SJCRH30 (cell line): ENCODE data around the gene TMEM250. TPM values are rescaled to one million over a fixed set of nuclear protein-coding genes. Genes with fewer than 3 reads are reported as not detected.

Source experiments
- DNase-seq, 2 experiments: peaks; one replicate each; pipeline ENCODE4 v3.0.0-alpha.2; 2015 to 2020
- H3K27ac ChIP-seq: fragments of 250-450 bp; sonication (Bioruptor Pico); 2 replicates; pipeline ENCODE4 v1.5.1; 2020; ENCODE audit warnings: mild to moderate bottlenecking, moderate library complexity
- H3K27me3 ChIP-seq: fragments of 250-450 bp; sonication (Bioruptor Pico); 2 replicates; pipeline ENCODE4 v1.5.1; 2020; ENCODE audit warnings: mild to moderate bottlenecking, moderate library complexity
- H3K36me3 ChIP-seq: fragments of 250-450 bp; sonication (Bioruptor Pico); 2 replicates; pipeline ENCODE4 v1.5.1; 2020; ENCODE audit warnings: mild to moderate bottlenecking, moderate library complexity
- H3K4me1 ChIP-seq: fragments of 250-450 bp; sonication (Bioruptor Pico); 2 replicates; pipeline ENCODE4 v1.5.1; 2020; ENCODE audit warnings: mild to moderate bottlenecking, moderate library complexity
- H3K4me3 ChIP-seq: fragments of 250-450 bp; sonication (Bioruptor Pico); 2 replicates; pipeline ENCODE4 v1.5.1; 2020; ENCODE audit warnings: mild to moderate bottlenecking, moderate library complexity
- H3K9me3 ChIP-seq: fragments of 250-450 bp; sonication (Bioruptor Pico); replicated peaks from 2 replicates; pipeline ENCODE4 v1.5.1; 2020; ENCODE audit warnings: mild to moderate bottlenecking, moderate library complexity
- total RNA-seq: library from RNA; depleted of rRNA; stranded (reverse); fragments of >200 nt; shearing (Covaris generic); gene quantifications from 2 replicates; pipeline ENCODE4 v1.2.3, GENCODE V29; 2014; rRNA removed

The TMEM250 gene
- total RNA-seq, 1 experiment from 2014 or later, result 34.0 TPM

- Histone ChIP-seq H3K27ac (no peak overlapping the region), H3K4me3 (no peak overlapping the region), H3K27me3 (no peaks in the 10 kb centered on the region), H3K36me3 (no peaks in the 10 kb centered on the region), H3K4me1 (peaks cover 13% of the 10 kb centered on the region), H3K9me3 (no peaks in the 10 kb centered on the region)
- no peak for DNase-seq
These were observed 43.4 kb downstream of the TMEM250 start for GRCh38 chr9:136075134-136075841.

GRCh38 chr9:136074706-136075105, 44.0 kb downstream of the TMEM250 start:
- H3K4me1 ChIP-seq, result peaks cover 8% of the 10 kb centered on the region

More at GRCh38 chr9:136074706-136075105, 44.0 kb downstream of the TMEM250 start:
- Histone ChIP-seq H3K9me3 (peaks cover 2% of the 10 kb centered on the region; the same call in 1 of the 2 replicates), H3K36me3 (no peaks in the 10 kb centered on the region), H3K27me3 (no peaks in the 10 kb centered on the region), H3K27ac (no peak overlapping the region), H3K4me3 (no peak overlapping the region)
- DNase-seq, result peak in 1 of 2 experiments; percentile 2

Other genes starting within 250 kb of the TMEM250 start
- 34.4 and 42.3 TPM in 2 replicates for gene CAMSAP1, start 211.3 kb downstream of the TMEM250 start, total RNA-seq
- gene UBAC1, start 157.5 kb downstream of the TMEM250 start, total RNA-seq, result 60.6 and 62.8 TPM in 2 replicates
- gene NACC2, start 23.6 kb downstream of the TMEM250 start, total RNA-seq, result 3.6 and 4.4 TPM in 2 replicates
- not detected in 2 replicates for gene LHX3, start 86.3 kb upstream of the TMEM250 start, total RNA-seq
- 43.8 and 48.0 TPM in 2 replicates for gene QSOX2, start 126.9 kb upstream of the TMEM250 start, total RNA-seq
- 0.05 TPM in 1 of 2 replicates, not detected in the other for gene CCDC187, start 185.2 kb upstream of the TMEM250 start, total RNA-seq
- 52.5 and 57.2 TPM in 2 replicates for gene GPSM1, start 208.7 kb upstream of the TMEM250 start, total RNA-seq
- gene DNLZ, start 244.9 kb upstream of the TMEM250 start, total RNA-seq, result 17.0 and 19.4 TPM in 2 replicates